Gastrocnemius medialis (tissue), 4 donors: ENCODE measurements around the gene PEX5L. TPM values are rescaled to one million over a fixed set of nuclear protein-coding genes. Genes with fewer than 3 reads are reported as not detected.

Experiments used
- ATAC-seq, 2 donors: fragments of 150-250 bp; one replicate each; pipeline ENCODE4 v1.9.1; 2016
- DNase-seq, 2 donors: peaks; one replicate each; pipeline ENCODE4 v3.0.0-alpha.2; 2019
- H3K27ac ChIP-seq, 4 donors: fragments of 200-600 bp; sonication (generic); 1 replicate in 1 of 4; 2 replicates in 3 of 4; pipeline ENCODE4 v1.5.1; 2016 to 2018; ENCODE audit warnings: mild to moderate bottlenecking in 2 of 4, moderate library complexity in 1 of 4
- H3K27me3 ChIP-seq, 3 donors: fragments of 200-600 bp; sonication (generic) in 2 of 3; 1 replicate in 1 of 3; 2 replicates in 2 of 3; pipeline versions ENCODE4 v1.5.1 to v1.6.0; 2016 to 2019; ENCODE audit warnings: mild to moderate bottlenecking in 1 of 3, moderate library complexity in 1 of 3
- H3K36me3 ChIP-seq, 2 donors: fragments of 200-600 bp; sonication (generic) in 1 of 2; one replicate each; pipeline ENCODE4 v1.5.1; 2017 to 2018
- H3K4me1 ChIP-seq, 2 donors: fragments of 200-600 bp; sonication (generic) in 1 of 2; one replicate each; pipeline ENCODE4 v1.5.1; 2016 to 2017; ENCODE audit warnings: mild to moderate bottlenecking in 2 of 2
- H3K4me3 ChIP-seq, 4 donors: fragments of 200-600 bp; sonication (generic) in 3 of 4; 1 replicate in 1 of 4; 2 replicates in 3 of 4; pipeline ENCODE4 v1.5.1; 2016 to 2019; ENCODE audit warnings: mild to moderate bottlenecking in 2 of 4
- H3K9me3 ChIP-seq, 3 donors: fragments of 200-600 bp; sonication (generic) in 2 of 3; 1 replicate in 1 of 3; 2 replicates in 2 of 3; pipeline ENCODE4 v1.5.1; 2016 to 2019
- POLR2A ChIP-seq, 2 donors: fragments of 450-650 bp; IDR thresholded peaks; one replicate each; pipeline ENCODE4 v1.6.1; 2017; ENCODE audit warnings: antibody characterized with exemption in 2 of 2, mild to moderate bottlenecking in 2 of 2, moderate library complexity in 2 of 2
- in situ Hi-C, 4 donors: fragments of 200-750 bp; cut with MboI; loops; one replicate each; pipeline versions ENCODE4 v1.15.0 to v1.8.0; 2017; ENCODE audit warnings: low sequenced_read_pairs in 4 of 4
- intact Hi-C: fragments of 100-400 bp; cut with DNase I; formaldehyde crosslinking; loops from one replicate; pipeline ENCODE4 v1.15.1; 2023; ENCODE audit warnings: low total_unique reads
- total RNA-seq, 4 donors: library from RNA; depleted of rRNA; stranded (reverse); fragments of >200 nt; gene quantifications; one replicate each; pipeline versions ENCODE4 v1.1.0 to v1.2.3, GENCODE V29; 2016
- TF ChIP-seq, protein P1 (sequence below), 5 experiments: fragments of 450-650 bp in 3 of 5; fragments of 200-600 bp in 2 of 5; sonication (generic) in 2 of 5; IDR thresholded peaks in 4 of 5; conservative IDR thresholded peaks in 1 of 5; 1 replicate in 4 of 5; 2 replicates in 1 of 5; pipeline ENCODE4 v1.5.1; 2016 to 2019; ENCODE audit warnings: antibody characterized with exemption in 5 of 5, mild to moderate bottlenecking in 3 of 5, moderate library complexity in 3 of 5

Gene PEX5L
- total RNA-seq, 4 donors from 2014 or later = 0.16 TPM; not detected in 3

DNA sequence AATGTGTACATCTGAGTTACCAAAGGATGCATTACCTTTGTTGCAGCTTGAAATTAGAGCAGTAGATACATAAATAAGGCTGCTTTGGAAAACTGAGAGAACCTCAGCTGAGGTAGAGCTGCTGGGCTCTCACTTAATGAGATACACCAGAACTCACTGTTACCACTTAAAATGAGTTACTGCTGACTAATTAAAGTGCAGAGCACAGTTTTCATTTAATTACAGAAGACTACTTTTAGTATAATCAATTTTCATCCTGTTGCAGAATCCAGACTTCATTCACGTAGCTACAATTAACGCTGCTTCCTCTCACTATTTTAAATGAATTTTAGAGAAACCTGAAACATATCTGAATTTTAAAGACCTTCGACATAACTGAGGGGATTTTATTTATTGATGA is 214.4 kb downstream of the PEX5L start:
- Histone ChIP-seq H3K27me3 (peaks cover 0 to 9% (median 0%) of the 10 kb centered on the region in 3 donors), H3K4me3 (no peak overlapping the region), H3K4me1 (no peaks in the 10 kb centered on the region), H3K27ac (no peak overlapping the region), H3K9me3 (no peaks in the 10 kb centered on the region), H3K36me3 (no peaks in the 10 kb centered on the region)
- ATAC-seq (no peak), DNase-seq (no peak)
- in situ Hi-C loops = no loop called here
- TF ChIP-seq, protein P1, sequence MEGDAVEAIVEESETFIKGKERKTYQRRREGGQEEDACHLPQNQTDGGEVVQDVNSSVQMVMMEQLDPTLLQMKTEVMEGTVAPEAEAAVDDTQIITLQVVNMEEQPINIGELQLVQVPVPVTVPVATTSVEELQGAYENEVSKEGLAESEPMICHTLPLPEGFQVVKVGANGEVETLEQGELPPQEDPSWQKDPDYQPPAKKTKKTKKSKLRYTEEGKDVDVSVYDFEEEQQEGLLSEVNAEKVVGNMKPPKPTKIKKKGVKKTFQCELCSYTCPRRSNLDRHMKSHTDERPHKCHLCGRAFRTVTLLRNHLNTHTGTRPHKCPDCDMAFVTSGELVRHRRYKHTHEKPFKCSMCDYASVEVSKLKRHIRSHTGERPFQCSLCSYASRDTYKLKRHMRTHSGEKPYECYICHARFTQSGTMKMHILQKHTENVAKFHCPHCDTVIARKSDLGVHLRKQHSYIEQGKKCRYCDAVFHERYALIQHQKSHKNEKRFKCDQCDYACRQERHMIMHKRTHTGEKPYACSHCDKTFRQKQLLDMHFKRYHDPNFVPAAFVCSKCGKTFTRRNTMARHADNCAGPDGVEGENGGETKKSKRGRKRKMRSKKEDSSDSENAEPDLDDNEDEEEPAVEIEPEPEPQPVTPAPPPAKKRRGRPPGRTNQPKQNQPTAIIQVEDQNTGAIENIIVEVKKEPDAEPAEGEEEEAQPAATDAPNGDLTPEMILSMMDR (IDR thresholded peaks at IDR 0.05 in 4 of 5, conservative IDR thresholded peaks at IDR 0.05 in 1 of 5) = no peak
- no peak for TF ChIP-seq POLR2A (IDR thresholded peaks at IDR 0.05)
- intact Hi-C loops = no loop called here

DNA sequence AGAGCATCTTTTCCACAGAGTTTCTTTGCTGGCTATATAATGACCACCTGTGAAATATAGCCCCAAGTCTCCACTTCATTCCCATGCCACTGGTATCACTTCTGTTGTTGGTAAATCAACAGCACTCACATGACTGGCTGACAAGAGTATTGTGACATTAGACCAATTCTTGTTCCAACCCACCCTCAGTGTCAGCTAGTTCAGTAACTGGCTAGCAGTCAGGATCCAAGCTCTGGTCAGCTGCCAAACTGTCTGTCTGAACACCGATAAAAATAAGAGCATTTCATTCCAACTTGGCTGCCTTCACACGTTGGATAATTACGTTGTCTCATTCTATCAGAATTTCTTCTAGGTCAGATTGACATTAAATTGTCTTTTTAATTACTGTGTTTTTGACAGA is 217.4 kb downstream of the PEX5L start:
- TF ChIP-seq, protein P1 (IDR thresholded peaks at IDR 0.05 in 4 of 5, conservative IDR thresholded peaks at IDR 0.05 in 1 of 5) = no peak
- TF ChIP-seq POLR2A (IDR thresholded peaks at IDR 0.05) = no peak
- H3K27ac ChIP-seq = no peak overlapping the region
- intact Hi-C loops (no loop called here), in situ Hi-C loops (no loop called here)
- H3K36me3 ChIP-seq = no peaks in the 10 kb centered on the region
- H3K4me3 ChIP-seq = no peak overlapping the region
- no peaks in the 10 kb centered on the region for H3K4me1 ChIP-seq
- no peak for DNase-seq
- H3K9me3 ChIP-seq = no peaks in the 10 kb centered on the region
- no peak for ATAC-seq
- H3K27me3 ChIP-seq = peaks cover 0 to 9% (median 0%) of the 10 kb centered on the region in 3 donors

DNA sequence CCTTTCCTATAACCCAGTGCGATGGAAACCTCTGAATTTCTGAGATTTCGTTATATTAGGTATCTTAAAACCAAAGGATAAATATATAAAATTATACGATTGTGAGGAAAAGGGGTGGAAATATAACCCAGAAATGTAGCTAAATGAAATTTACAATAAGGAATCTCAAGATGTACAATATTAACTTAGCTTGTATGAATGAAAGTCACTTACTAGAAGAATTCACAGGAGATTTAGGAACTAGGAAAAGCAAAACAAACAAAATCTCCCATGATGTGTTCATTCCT is 224.7 kb downstream of the PEX5L start:
- no peak overlapping the region for H3K4me3 ChIP-seq
- H3K4me1 ChIP-seq = no peaks in the 10 kb centered on the region
- no peaks in the 10 kb centered on the region for H3K27me3 ChIP-seq
- TF ChIP-seq, protein P1 (IDR thresholded peaks at IDR 0.05 in 4 of 5, conservative IDR thresholded peaks at IDR 0.05 in 1 of 5) = no peak
- no peak for TF ChIP-seq POLR2A (IDR thresholded peaks at IDR 0.05)
- no peak overlapping the region for H3K27ac ChIP-seq
- in situ Hi-C loops = no loop called here
- intact Hi-C loops = no loop called here
- no peaks in the 10 kb centered on the region for H3K9me3 ChIP-seq
- DNase-seq (no peak), ATAC-seq (no peak)
- no peaks in the 10 kb centered on the region for H3K36me3 ChIP-seq

DNA sequence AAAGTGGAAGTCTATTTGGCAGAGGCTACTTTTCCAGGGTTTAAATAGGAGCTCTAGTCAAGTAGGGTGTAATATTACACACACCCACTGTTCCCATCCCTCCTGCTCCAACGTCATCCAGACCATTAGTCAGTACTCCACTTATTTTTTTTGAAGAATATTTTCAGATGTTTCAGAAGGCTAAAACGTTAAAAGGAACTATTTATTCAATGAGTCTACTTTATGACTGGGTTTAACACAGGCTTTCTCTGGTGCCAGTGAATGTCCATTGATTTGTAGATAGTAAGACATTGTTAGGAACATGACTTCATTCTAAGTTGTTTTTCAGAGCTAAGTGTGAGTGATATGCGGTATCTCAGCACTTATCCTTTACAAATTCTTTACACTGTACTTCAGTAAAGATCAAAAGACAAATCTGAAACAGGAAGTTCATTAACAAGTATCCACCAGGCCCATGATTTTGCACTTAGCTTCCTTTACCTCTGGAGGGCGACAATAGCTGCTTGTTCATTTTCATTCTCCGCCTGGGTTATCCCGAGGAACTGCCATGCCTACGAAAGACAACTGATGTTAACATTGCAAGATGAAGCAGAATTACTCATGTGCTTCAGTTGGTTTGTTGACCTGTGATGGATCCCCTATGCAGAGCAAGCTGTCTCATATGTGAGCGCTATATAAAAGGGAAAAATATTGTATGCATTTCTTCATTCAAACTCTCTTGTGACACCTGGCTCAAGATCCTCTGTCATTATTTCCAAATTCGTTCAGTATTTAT is 225.2 kb downstream of the PEX5L start:
- TF ChIP-seq, protein P1 (IDR thresholded peaks at IDR 0.05 in 4 of 5, conservative IDR thresholded peaks at IDR 0.05 in 1 of 5) = peak in 4 of 5 experiments; percentile 23 to 45 (median 32)
- TF ChIP-seq POLR2A (IDR thresholded peaks at IDR 0.05) = no peak
- H3K27me3 ChIP-seq = no peaks in the 10 kb centered on the region
- H3K9me3 ChIP-seq = no peaks in the 10 kb centered on the region
- in situ Hi-C loops (no loop called here), intact Hi-C loops (no loop called here)
- no peaks in the 10 kb centered on the region for H3K36me3 ChIP-seq
- peak; percentile 42 to 50 for ATAC-seq
- DNase-seq = no peak
- H3K27ac ChIP-seq = no peak overlapping the region
- no peak overlapping the region for H3K4me3 ChIP-seq
- H3K4me1 ChIP-seq = no peaks in the 10 kb centered on the region

DNA sequence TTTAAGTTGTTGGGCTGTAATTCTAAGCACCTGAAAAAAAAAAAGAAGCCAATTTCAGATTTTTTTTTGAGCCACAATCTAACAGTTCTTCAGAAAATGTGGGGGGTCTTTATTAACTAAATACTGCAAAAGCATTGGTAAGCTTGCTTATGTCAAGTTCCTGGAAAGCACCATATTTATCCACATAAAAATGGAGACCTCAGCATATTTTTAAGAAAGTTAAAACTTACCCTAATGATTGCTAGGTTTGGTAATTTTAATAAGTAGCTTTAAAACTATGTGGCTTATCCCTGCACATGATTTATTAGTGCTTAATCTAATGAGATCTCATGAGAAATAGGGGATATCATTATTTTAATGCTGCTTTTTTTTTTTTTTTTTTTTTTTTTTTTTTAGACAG is 227.1 kb downstream of the PEX5L start:
- intact Hi-C loops = loop anchor here (10.0 kb wide), 1 partner anchor 155 kb away; the partner anchor contains the start of gene USP13
- no peaks in the 10 kb centered on the region for H3K9me3 ChIP-seq
- TF ChIP-seq POLR2A (IDR thresholded peaks at IDR 0.05) = no peak
- TF ChIP-seq, protein P1 (IDR thresholded peaks at IDR 0.05 in 4 of 5, conservative IDR thresholded peaks at IDR 0.05 in 1 of 5) = no peak
- DNase-seq (no peak), ATAC-seq (no peak)
- H3K27me3 ChIP-seq = no peaks in the 10 kb centered on the region
- no peak overlapping the region for H3K4me3 ChIP-seq
- no peaks in the 10 kb centered on the region for H3K4me1 ChIP-seq
- no peaks in the 10 kb centered on the region for H3K36me3 ChIP-seq
- in situ Hi-C loops = no loop called here
- H3K27ac ChIP-seq = no peak overlapping the region
